BE2C (cell line): ENCODE results near the gene HHIPL1.

Source experiments
- DNase-seq: peaks from one replicate; pipeline ENCODE4 v3.0.0-alpha.2; 2020
- H3K27me3 ChIP-seq: fragments of 250-450 bp; sonication (Bioruptor Pico); 2 replicates; pipeline ENCODE4 v1.5.1; 2020; ENCODE audit warnings: mild to moderate bottlenecking
- H3K36me3 ChIP-seq: fragments of 250-450 bp; sonication (Bioruptor Pico); 2 replicates; pipeline ENCODE4 v1.5.1; 2020; ENCODE audit warnings: mild to moderate bottlenecking
- H3K4me1 ChIP-seq: fragments of 250-450 bp; sonication (Bioruptor Pico); 2 replicates; pipeline ENCODE4 v1.5.1; 2020
- H3K4me3 ChIP-seq: 2 replicates; pipeline ENCODE4 v1.5.1; 2011; ENCODE audit warnings: low read depth, low read length
- H3K9me3 ChIP-seq: fragments of 250-450 bp; sonication (Bioruptor Pico); 2 replicates; pipeline ENCODE4 v1.5.1; 2020
- TF ChIP-seq, protein P1 (sequence below): IDR thresholded peaks from 2 replicates; pipeline ENCODE4 v1.5.1; 2012; ENCODE audit warnings: mild to moderate bottlenecking, low read depth, low read length

HHIPL1 gene

DNA sequence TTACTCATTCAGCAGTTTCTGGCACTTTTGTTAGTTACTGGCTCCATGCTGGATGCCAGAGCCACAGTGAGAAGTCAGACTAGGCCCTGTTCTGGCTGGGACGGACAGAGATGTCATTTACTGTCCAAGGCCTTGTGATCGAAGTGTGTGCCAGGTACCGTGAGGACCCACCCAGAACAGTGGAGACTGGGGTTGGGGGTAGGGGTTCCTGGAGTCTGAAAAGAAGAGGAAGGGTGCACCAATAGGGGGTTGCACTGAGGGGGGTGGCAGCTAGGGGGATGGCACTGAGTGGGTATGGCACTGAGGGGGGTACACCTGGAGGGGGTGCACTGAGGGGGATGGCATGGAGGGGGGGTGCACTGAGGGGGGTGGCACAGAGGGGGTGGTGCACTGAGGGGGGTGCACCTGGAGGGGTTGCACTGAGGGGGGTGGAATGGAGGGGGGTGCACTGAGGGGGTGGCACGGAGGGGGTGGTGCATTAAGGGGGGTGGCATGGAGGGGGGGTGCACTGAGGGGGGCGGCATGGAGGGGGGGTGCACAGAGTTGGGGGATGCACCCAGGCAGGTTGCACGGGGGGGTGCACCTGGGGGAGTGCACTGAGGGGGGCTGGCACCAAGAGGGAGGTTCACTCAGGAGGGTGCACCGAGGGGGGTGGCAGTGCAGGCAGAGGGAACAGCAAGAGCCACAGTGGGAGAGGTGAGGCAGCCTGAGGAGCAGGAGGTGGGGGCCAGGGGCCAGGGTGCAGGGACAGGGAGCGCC is 28.6 kb downstream of the HHIPL1 start:
- DNase-seq: no peak
- Histone ChIP-seq H3K36me3 (no peaks in the 10 kb centered on the region), H3K4me3 (no peak overlapping the region), H3K4me1 (no peaks in the 10 kb centered on the region), H3K27me3 (no peaks in the 10 kb centered on the region), H3K9me3 (no peaks in the 10 kb centered on the region; the same call in none of the 2 replicates)
- TF ChIP-seq, protein P1, sequence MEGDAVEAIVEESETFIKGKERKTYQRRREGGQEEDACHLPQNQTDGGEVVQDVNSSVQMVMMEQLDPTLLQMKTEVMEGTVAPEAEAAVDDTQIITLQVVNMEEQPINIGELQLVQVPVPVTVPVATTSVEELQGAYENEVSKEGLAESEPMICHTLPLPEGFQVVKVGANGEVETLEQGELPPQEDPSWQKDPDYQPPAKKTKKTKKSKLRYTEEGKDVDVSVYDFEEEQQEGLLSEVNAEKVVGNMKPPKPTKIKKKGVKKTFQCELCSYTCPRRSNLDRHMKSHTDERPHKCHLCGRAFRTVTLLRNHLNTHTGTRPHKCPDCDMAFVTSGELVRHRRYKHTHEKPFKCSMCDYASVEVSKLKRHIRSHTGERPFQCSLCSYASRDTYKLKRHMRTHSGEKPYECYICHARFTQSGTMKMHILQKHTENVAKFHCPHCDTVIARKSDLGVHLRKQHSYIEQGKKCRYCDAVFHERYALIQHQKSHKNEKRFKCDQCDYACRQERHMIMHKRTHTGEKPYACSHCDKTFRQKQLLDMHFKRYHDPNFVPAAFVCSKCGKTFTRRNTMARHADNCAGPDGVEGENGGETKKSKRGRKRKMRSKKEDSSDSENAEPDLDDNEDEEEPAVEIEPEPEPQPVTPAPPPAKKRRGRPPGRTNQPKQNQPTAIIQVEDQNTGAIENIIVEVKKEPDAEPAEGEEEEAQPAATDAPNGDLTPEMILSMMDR: no peak

DNA sequence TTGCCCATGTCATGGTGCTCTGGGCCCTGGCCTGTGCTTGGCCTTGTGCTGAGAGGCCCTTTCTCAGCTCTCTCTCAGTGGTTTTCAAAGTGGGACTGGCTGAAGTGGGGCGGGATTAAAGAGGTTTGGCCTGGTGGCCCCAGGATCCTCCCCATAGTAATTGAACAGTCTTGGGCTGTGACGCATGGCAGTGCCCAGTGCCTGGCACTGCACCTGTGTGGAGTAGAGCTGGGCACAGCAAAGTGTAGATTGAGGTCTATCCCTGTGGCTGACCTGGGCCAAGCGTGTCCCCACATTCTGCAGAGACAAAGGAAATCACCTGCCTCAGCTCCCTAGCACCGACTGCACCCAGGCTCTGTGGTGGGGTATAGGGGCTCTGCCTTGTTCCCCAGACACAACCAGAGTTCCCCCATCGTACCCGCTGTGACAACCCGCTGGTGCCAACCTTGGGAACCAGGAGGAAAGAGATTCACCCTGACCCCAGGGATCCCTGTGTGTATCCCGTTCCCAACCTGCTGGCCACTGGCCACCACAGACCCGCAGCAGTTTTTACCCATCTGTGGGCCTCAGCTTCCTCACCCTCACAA is 29.2 kb downstream of the HHIPL1 start:
- TF ChIP-seq, protein P1: no peak
- Histone ChIP-seq H3K9me3 (no peaks in the 10 kb centered on the region; the same call in none of the 2 replicates), H3K4me1 (no peaks in the 10 kb centered on the region), H3K36me3 (no peaks in the 10 kb centered on the region), H3K4me3 (no peak overlapping the region), H3K27me3 (no peaks in the 10 kb centered on the region)
- no peak for DNase-seq

DNA sequence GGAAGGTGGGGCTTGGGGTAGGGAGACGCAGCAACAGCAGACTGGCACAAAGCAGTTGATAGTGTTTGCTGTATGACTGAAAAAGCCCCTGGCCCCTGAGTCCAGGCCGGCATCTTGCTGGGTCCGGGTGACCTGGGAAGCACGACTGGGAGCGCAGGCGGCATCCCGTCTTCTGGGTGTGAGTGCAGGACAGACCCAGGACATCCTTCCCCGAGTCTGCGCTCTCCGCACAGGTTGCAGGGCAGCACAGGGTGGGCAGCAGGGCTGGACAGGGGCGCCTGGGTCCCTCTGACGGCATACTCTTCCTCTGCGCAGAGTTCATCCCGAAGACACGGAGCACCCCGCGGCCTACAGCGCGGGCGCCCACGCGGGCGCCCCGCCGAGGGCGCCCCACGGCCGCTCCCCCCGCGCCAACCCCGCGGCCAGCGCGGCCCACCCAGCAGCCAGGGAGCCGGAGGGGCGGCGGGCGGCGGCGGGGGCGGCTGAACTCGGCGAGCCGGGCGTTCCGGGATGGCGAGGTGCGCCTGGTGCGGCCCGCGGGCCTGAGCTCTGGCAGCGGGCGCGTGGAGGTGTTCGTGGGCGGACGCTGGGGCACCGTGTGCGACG is 29.9 kb downstream of the HHIPL1 start:
- H3K36me3 ChIP-seq: no peaks in the 10 kb centered on the region
- no peaks in the 10 kb centered on the region for H3K4me1 ChIP-seq
- no peaks in the 10 kb centered on the region for H3K27me3 ChIP-seq
- TF ChIP-seq, protein P1: no peak
- H3K9me3 ChIP-seq: no peaks in the 10 kb centered on the region; the same call in none of the 2 replicates
- H3K4me3 ChIP-seq: no peak overlapping the region
- DNase-seq: no peak

DNA sequence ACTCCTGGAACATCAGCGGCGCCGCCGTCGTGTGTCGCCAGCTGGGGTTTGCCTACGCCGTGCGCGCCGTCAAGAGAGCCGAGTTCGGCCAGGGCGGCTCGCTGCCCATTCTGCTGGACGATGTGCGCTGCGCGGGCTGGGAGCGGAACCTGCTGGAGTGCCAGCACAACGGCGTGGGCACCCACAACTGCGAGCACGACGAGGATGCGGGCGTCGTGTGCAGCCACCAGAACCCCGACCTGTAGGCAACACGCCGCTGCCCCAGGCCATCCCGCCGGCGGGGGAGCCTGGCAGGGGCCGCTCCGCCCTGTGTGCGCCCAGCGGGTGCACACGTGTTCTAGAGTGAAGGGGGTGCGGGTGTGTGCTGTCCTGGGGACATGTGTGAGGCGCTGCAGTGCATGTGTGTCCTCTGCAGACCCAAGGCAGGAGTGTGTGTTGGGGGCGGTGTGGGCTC is 30.5 kb downstream of the HHIPL1 start:
- no peaks in the 10 kb centered on the region for H3K4me1 ChIP-seq
- DNase-seq: no peak
- TF ChIP-seq, protein P1: no peak

DNA sequence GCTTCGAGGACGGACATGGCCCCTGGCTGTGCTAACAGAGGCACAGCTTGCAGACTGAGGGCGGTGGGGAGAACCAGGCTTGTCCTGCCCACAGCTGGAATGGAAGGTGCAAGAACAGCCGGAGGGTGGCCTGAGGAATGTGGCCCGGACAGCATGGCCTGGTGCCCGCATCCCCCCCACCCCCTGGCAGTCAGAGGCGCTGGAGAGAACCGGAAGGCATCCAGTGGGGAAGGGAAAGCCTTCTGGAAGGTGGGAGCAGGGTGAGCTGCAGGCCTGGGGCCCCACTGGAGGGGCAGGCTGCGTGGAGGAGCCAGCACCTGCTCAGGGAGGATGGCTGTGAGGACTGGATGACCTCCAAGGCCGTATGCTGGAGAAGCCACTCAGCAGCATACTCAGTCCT is 31.0 kb downstream of the HHIPL1 start:
- Histone ChIP-seq H3K27me3 (no peaks in the 10 kb centered on the region), H3K4me1 (no peaks in the 10 kb centered on the region), H3K9me3 (no peaks in the 10 kb centered on the region; the same call in none of the 2 replicates), H3K36me3 (no peaks in the 10 kb centered on the region), H3K4me3 (no peak overlapping the region)
- TF ChIP-seq, protein P1: no peak
- DNase-seq: no peak

More for the DNA sequence above, 30.5 kb downstream of the HHIPL1 start:
- Histone ChIP-seq H3K27me3 (no peaks in the 10 kb centered on the region), H3K36me3 (no peaks in the 10 kb centered on the region), H3K9me3 (no peaks in the 10 kb centered on the region; the same call in none of the 2 replicates), H3K4me3 (no peak overlapping the region)
